Endothelial cell of umbilical vein (primary cell): Measurements from ENCODE around the gene CYP4X1. TPM values are rescaled to one million over a fixed set of nuclear protein-coding genes. Genes with fewer than 3 reads are reported as not detected.
"Not testable (repeated sequence)": the region's sequence is repeated elsewhere in the genome, so short reads cannot be mapped to it uniquely, and the experiment has no call there.

Source experiments
- BruUV-seq: library from RNA; stranded (reverse); fragments of 400-500 nt; replicated peaks from 2 replicates; lab custom pipeline; 2021; lab: Mats Ljungman, UMichigan
- CTCF ChIA-PET: fragments of 300-600, 350-600 bp; sonication (Branson Sonifier 250); formaldehyde crosslinking; loops from one replicate; lab custom pipeline; 2021; ENCODE audit warnings: antibody characterized with exemption, inconsistent platforms; lab: Charles Lee
- POLR2A ChIA-PET: fragments of 300-600, 350-600 bp; sonication (Branson Sonifier 250); formaldehyde crosslinking; loops from one replicate; lab custom pipeline; 2021; ENCODE audit warnings: antibody characterized with exemption, inconsistent platforms; lab: Charles Lee
- DNase-seq: peaks from one replicate; pipeline ENCODE4 v3.0.0-alpha.2; 2011; ENCODE audit warnings: low read depth, low spot score
- FAIRE-seq: peaks from 2 replicates; lab custom pipeline; 2011; peaks lifted over from hg19 to GRCh38; lab: Jason Lieb, UNC
- H2AFZ ChIP-seq: 2 replicates; pipeline ENCODE4 v1.6.0; 2012; ENCODE audit warnings: low read depth, low read length, control low read depth, inconsistent platforms
- H3K27ac ChIP-seq: 2 replicates; pipeline ENCODE4 v1.5.1; 2011; ENCODE audit warnings: low read depth, mild to moderate bottlenecking, control low read depth, low read length, moderate library complexity; ENCODE audit not compliant: insufficient read depth
- H3K27me3 ChIP-seq, 2 experiments: 2 replicates each; pipeline versions ENCODE4 v1.6.0 to v1.6.1; 2011; ENCODE audit warnings: low read length in 2 of 2, mixed read lengths in 1 of 2; ENCODE audit not compliant: control insufficient read depth in 2 of 2, insufficient read depth in 2 of 2
- H3K36me3 ChIP-seq, 2 experiments: 2 replicates in 1 of 2; 3 replicates in 1 of 2; pipeline ENCODE4 v1.5.1; 2011; ENCODE audit warnings: low read length in 2 of 2, mild to moderate bottlenecking in 1 of 2, moderate library complexity in 1 of 2; ENCODE audit not compliant: control insufficient read depth in 2 of 2, insufficient read depth in 2 of 2; ENCODE audit errors: extremely low read depth in 1 of 2
- H3K4me1 ChIP-seq: 3 replicates; pipeline ENCODE4 v1.5.1; 2011; ENCODE audit warnings: mild to moderate bottlenecking, low read length; ENCODE audit not compliant: control insufficient read depth, insufficient read depth; ENCODE audit errors: extremely low read depth
- H3K4me2 ChIP-seq: 2 replicates; pipeline ENCODE4 v1.6.1; 2011; ENCODE audit warnings: low read length, control low read depth, mixed read lengths; ENCODE audit not compliant: insufficient read depth
- H3K4me3 ChIP-seq, 3 experiments: fragments of 200-600 bp in 1 of 3; sonication (generic), shearing (Covaris generic) in 1 of 3; replicated peaks in 1 of 3; 2 replicates each; pipeline ENCODE4 v1.5.1; 2011 to 2016; ENCODE audit warnings: control low read depth in 3 of 3, low read length in 3 of 3, mild to moderate bottlenecking in 2 of 3, inconsistent platforms in 1 of 3, low read depth in 1 of 3, moderate library complexity in 1 of 3; ENCODE audit not compliant: insufficient read depth in 1 of 3
- H3K79me2 ChIP-seq: 2 replicates; pipeline ENCODE4 v1.6.0; 2012; ENCODE audit warnings: low read length, inconsistent platforms; ENCODE audit not compliant: control insufficient read depth, insufficient read depth
- H3K9ac ChIP-seq: replicated peaks from 2 replicates; pipeline ENCODE3; 2011; ENCODE audit warnings: low read length, control low read depth; ENCODE audit not compliant: insufficient read depth; ENCODE audit errors: extremely low read depth
- H3K9me1 ChIP-seq: replicated peaks from 3 replicates; pipeline ENCODE4 v1.6.0; 2011; ENCODE audit warnings: mild to moderate bottlenecking, low read length; ENCODE audit not compliant: control insufficient read depth, insufficient read depth; ENCODE audit errors: extremely low read depth
- H3K9me3 ChIP-seq: replicated peaks from 2 replicates; pipeline ENCODE4 v1.5.1; 2012; ENCODE audit warnings: low read length, inconsistent platforms; ENCODE audit not compliant: control insufficient read depth, insufficient read depth
- H4K20me1 ChIP-seq: replicated peaks from 2 replicates; pipeline ENCODE3; 2011; ENCODE audit warnings: mild to moderate bottlenecking, low read length; ENCODE audit not compliant: control insufficient read depth, insufficient read depth; ENCODE audit errors: extremely low read depth
- CTCF ChIP-seq, 2 donors: IDR thresholded peaks; 1 replicate in 1 of 2; 2 replicates in 1 of 2; pipeline ENCODE4 v1.5.1; 2011; ENCODE audit warnings: low read length in 2 of 2, mild to moderate bottlenecking in 2 of 2, moderate library complexity in 2 of 2, control low read depth in 1 of 2, inconsistent platforms in 1 of 2, low read depth in 1 of 2; ENCODE audit not compliant: insufficient read depth in 1 of 2; ENCODE audit errors: extremely low read depth in 1 of 2
- EZH2 ChIP-seq: IDR thresholded peaks from 2 replicates; pipeline ENCODE4 v1.6.1; 2012; ENCODE audit warnings: borderline replicate concordance, low read depth, mild to moderate bottlenecking, moderate library complexity, low read length, inconsistent platforms; ENCODE audit not compliant: severe bottlenecking
- FOS ChIP-seq: IDR thresholded peaks from 2 replicates; pipeline ENCODE4 v1.6.1; 2011; ENCODE audit warnings: mild to moderate bottlenecking, low read length, moderate library complexity, borderline replicate concordance; ENCODE audit not compliant: insufficient read depth
- GATA2 ChIP-seq: IDR thresholded peaks from 2 replicates; pipeline ENCODE4 v1.7.0; 2011; ENCODE audit warnings: low read depth, mild to moderate bottlenecking, moderate library complexity, mixed read lengths, low read length; ENCODE audit not compliant: insufficient read length, insufficient read depth
- JUN ChIP-seq: IDR thresholded peaks from 2 replicates; pipeline ENCODE4 v1.6.1; 2011; ENCODE audit warnings: borderline replicate concordance, low read depth; ENCODE audit not compliant: insufficient read length, insufficient read depth
- MAX ChIP-seq: IDR thresholded peaks from 2 replicates; pipeline ENCODE4 v1.6.1; 2011; ENCODE audit not compliant: insufficient read depth, insufficient read length
- MYC ChIP-seq: IDR thresholded peaks from one replicate; pipeline ENCODE4 v1.6.1; 2011; ENCODE audit warnings: mild to moderate bottlenecking, low read depth, low read length
- POLR2A ChIP-seq: IDR thresholded peaks from 2 replicates; pipeline ENCODE4 v1.6.1; 2012; ENCODE audit warnings: low read depth, mild to moderate bottlenecking, control low read depth, low read length
- POLR2AphosphoS5 ChIP-seq: IDR thresholded peaks from 2 replicates; pipeline ENCODE4 v1.6.1; 2012; ENCODE audit warnings: low read depth, mild to moderate bottlenecking, control low read depth, low read length, moderate library complexity; ENCODE audit not compliant: insufficient read depth
- dilution Hi-C: fragments of 300-500 bp; cut with MboI; formaldehyde crosslinking; loops from one replicate; pipeline ENCODE4 v1.15.0; 2019; ENCODE audit warnings: low sequenced_read_pairs; ENCODE audit not compliant: extremely low pct_ligation_motif_present
- intact Hi-C: fragments of 100-400 bp; cut with micrococcal nuclease; formaldehyde crosslinking; loops from one replicate; pipeline ENCODE4 v1.10.0; 2022
- polyA plus RNA-seq, 4 experiments: library from polyadenylated mRNA; depleted of rRNA in 3 of 4; stranded (reverse) in 3 of 4; unstranded in 1 of 4; fragments of >200 nt; gene quantifications; 2 replicates each; pipeline versions ENCODE4 v1.2.1 to v1.2.3, GENCODE V29; 2011 to 2012; ENCODE audit warnings: missing spikeins in 1 of 4
- total RNA-seq: library from RNA; stranded (reverse); gene quantifications from 2 replicates; pipeline ENCODE4 v1.2.3, GENCODE V29; 2021

The CYP4X1 gene
- total and polyA plus RNA-seq, 2 donors (not counting 3 experiments of a cell fraction or from before 2014, with no cell fraction given): 2.4 to 3.7 TPM

GRCh38 chr1:47006437-47006836 lies 17.0 kb upstream of the CYP4X1 start:
- DNase-seq, H4K20me1 ChIP-seq, H3K4me1 ChIP-seq, CTCF ChIA-PET, H3K9me1 ChIP-seq, dilution Hi-C loops, H3K79me2 ChIP-seq, intact Hi-C loops, H3K27ac ChIP-seq, FAIRE-seq, H3K9me3 ChIP-seq, POLR2A ChIA-PET, H3K4me3 ChIP-seq, H3K27me3 ChIP-seq, H3K4me2 ChIP-seq, H2AFZ ChIP-seq, H3K36me3 ChIP-seq, BruUV-seq, H3K9ac ChIP-seq: not testable (repeated sequence)

GRCh38 chr1:47013293-47013692 lies 10.2 kb upstream of the CYP4X1 start:
- Histone ChIP-seq H3K27ac (no peak overlapping the region), H3K79me2 (no peaks in the 10 kb centered on the region), H3K4me3 (no peak overlapping the region), H3K27me3 (no peaks in the 10 kb centered on the region), H3K9me3 (no peaks in the 10 kb centered on the region), H3K9ac (no peak overlapping the region), H2AFZ (no peak overlapping the region), H3K9me1 (no peaks in the 10 kb centered on the region), H4K20me1 (no peaks in the 10 kb centered on the region), H3K36me3 (no peaks in the 10 kb centered on the region), H3K4me1 (no peaks in the 10 kb centered on the region), H3K4me2 (no peak overlapping the region)
- dilution Hi-C loops: no loop called here
- DNase-seq (peak; percentile 19), FAIRE-seq (no peak)
- intact Hi-C loops: no loop called here
- ChIA-PET CTCF (interaction anchor here (1.0 kb wide), 1 partner anchor 11 kb away, joined by 3 read pairs; no protein-coding TSS in a partner anchor), POLR2A (no interaction called here)
- no peak for TF ChIP-seq MAX
- no peak for TF ChIP-seq EZH2
- no peak for TF ChIP-seq POLR2A
- no peak for TF ChIP-seq FOS
- no peak for TF ChIP-seq GATA2
- no peak for TF ChIP-seq CTCF (IDR thresholded peaks at IDR 0.05; ENCODE audit: extremely low read depth in 1 of 2, insufficient read depth in 1 of 2, low read depth in 1 of 2, low read length in 2 of 2)
- no peak for TF ChIP-seq MYC
- no peak for TF ChIP-seq JUN
- no peak for TF ChIP-seq POLR2AphosphoS5
- BruUV-seq: no TSS peak
